Erythroblast (primary cell): ENCODE data around the gene CHI3L1.

Experiments used
- GATA1 ChIP-seq: IDR thresholded peaks from 2 replicates; pipeline ENCODE4 v1.6.1; 2011; ENCODE audit warnings: low read depth, mild to moderate bottlenecking, control low read depth, low read length, moderate library complexity
- POLR2A ChIP-seq: IDR thresholded peaks from 2 replicates; pipeline ENCODE4 v1.6.1; 2011; ENCODE audit warnings: mild to moderate bottlenecking, low read length

DNA sequence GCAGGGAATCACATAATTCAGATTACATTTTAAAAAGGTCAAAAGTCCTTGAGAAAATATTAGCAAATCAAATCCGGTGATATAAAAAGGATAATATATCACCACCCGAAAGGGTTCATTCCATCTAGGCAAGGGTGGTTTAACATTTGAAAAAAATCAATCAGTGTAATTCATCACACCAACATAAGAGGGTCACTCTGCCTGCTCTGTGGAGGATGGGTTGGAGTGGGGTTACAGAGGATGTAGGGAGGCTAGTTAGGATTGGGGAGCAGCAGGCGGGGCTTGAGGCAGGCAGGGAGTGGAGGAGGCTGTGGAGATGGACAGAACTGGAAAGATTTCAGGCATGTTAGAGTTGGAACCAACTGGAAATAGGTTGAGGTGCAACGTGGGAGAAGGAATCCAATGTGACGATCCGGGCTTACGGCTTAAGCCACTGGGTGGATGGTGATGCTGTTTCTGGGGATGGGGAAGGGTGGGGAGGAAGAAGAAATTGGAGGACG, 46.5 kb downstream of the CHI3L1 start:
- TF ChIP-seq POLR2A: no peak
- no peak for TF ChIP-seq GATA1
